ENCODE results near the gene ANO2.
"Not testable (repeated sequence)": the region's sequence is repeated elsewhere in the genome, so short reads cannot be mapped to it uniquely, and the experiment has no call there.

The ANO2 gene

DNA sequence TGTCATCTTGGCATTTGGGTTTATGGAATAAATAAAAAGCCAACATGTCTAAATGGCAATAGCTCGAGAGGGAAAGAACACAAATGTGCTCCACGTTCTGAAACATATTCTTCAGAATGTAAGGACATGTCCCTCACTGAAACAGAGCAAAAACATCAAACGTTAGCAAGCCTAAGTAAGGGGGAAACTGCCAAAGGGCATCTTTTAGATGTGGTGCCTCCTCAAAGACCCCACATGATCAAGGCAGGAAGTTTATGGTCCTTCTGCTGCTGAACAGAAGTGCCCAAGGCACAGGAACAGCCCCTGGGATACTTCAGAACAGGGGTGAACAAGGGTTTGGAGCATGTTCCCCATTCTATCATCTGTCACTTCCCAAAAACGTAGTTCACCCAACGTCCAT is 227.0 kb downstream of the ANO2 start:
- no peak for DNase-seq

DNA sequence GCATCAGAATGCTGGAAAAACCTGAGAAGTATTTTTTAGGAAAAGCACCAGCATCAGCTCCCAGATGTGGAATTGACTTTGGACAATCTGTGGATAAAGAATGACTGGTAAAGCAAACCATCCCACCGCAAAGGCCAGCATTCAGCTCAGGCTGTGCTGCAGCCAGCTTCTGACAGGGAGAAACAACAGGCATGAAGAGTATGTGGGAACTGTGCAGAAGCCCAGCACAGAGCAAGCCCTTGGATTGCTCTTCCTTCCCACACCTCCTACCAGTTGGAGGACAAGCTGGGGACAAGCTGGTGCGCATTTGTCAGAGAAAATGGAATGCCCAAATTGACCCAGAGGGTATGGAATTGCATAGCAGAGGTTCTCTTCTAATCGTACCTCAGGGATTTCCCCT is 228.1 kb downstream of the ANO2 start:
- DNase-seq, result no peak

DNA sequence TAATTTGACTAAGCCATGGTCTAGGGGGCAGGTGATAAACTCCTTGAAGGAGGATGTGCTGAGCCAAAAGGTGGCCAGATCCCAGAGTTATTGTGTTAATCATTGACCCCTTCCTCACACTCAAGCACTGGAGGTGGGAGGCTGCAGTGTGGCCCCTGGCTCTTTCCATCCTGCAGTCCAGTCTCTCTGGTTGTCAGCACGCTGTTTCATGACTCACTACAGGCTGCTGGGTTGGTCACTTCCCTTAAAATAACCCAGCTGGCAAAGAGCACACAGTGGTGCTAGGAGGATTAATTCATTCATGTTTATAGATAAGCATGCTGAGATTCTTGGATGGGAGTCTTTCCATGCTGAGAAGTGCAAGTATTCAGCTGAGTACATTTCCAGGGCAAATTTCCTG is 228.9 kb downstream of the ANO2 start:
- no peak for DNase-seq

DNA sequence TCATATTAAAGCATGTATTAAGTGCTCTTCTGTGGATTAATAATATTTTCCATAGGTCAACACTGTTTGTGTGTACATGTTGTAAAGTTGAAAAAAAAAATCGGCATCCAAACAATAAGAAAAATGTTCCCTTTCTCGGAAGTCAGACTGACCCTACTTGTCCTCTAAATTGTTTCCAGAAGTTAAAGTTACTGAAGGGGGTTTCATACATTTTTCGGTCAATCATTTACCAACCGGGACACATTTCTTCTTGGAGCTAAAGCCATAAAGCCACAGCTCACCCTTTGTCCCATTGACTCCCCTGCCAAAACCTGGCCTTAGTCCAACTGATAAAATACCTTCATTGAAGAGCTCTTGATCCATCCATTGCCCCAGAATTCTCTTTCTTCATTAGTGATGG is 230.0 kb downstream of the ANO2 start:
- DNase-seq, result no peak

DNA sequence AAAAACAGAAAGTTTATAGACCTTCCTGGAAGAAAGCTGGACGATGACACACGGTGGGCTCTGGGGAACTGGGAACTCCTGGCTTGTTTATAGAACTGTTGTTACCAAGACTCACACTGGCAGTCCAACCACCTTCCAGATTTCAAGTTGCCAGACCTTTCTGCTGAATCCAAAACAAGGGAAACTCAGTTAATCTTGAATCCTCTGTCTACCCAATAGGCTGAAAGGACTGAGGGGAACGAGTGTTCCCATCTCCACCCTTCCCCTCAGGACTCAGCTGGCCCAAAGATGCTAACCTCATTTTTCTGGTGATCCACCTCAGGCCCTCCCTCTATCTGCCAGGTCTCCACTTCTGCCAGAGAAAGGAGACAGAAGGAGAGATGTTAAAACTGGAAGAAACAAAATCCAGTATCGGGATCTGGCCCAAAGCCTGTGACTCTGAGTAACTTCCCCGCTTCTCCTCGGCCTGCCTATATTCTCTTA is 231.4 kb downstream of the ANO2 start:
- DNase-seq, result no peak

DNA sequence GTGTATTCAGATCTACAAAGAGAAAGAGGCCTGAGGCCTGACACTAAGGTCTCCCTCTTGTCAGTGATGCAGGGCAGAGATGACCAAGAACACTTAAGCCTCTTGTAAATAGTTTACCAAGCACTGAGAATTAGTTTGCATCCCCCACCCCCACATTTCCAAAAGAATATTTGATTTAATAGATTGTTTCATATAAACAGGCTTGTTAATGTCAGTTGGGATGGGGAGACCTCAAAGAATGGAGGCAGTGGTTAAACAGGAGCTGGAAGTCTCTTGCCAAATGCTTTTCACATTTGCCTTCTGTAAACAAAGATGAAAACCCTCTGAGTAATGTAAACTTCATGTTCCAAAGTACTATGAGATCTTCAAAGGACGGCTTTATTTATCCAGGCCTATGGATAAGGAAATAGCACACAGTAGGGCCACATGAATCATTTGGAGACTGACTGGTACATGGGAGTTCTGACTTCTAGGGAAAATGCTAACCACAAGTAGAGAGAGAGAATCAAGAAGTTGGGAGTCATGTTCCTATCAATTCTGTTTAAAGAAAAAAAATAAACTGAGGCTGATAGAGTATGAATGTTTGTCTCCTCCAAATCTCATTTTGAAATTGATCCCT is 234.7 kb downstream of the ANO2 start:
- no peak for DNase-seq

DNA sequence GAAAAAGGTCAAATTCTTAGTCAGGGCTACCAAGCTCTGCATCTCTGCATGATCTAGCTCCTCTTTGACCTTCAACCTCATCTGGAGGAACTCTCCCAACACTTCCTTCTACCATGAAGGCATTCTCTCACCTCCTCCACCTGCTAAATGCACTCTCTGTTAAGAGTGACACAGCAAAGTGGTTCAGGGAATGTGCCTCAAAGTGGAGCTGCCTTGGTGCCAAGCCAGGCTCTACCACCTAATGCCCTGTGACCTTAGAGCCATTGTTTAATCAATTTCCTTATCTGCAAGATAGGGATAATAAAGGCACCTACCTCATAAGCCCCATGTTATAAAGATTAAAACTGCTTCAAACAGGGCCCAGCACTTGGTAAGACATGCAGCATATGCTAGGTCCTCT is 236.7 kb downstream of the ANO2 start:
- no peak for DNase-seq

DNA sequence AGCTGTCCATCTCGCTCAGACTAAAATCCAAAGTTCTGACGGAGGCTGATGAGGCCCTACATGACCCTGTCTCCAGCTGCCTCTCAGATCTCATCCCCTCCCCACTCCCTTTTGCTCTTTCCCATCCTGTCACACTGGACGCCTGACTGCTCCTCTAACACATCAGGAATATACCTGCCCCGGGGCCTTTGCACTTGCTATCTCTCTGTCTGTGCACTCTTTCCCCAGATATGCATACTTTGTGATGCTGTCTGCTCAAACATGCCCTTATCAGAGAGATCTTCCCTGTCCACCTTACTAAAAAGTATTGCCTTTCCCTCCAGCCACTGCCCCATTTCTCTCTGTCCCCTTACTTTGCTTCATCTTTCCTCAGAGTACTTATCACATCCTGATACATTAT is 238.8 kb downstream of the ANO2 start:
- DNase-seq, result no peak

DNA sequence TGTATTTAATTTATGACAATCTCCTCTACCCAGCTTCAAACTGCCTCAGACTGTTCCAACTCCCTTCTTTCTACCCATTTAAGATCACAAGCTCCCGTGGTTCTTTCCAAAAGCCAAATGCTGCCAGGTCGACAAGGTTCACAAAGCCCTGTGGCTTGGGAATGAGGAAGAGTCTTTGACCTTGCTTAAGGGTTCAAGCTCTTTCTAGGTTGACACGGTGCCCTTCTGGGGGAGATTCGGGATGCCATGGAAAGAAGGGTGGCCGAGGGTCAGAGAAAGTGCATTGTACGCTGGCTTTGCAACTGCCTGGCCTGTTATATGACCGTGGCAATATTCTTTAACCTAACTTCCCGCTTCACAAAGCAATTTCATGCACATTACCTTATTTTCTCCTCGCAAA is 239.3 kb downstream of the ANO2 start:
- DNase-seq, result no peak

DNA sequence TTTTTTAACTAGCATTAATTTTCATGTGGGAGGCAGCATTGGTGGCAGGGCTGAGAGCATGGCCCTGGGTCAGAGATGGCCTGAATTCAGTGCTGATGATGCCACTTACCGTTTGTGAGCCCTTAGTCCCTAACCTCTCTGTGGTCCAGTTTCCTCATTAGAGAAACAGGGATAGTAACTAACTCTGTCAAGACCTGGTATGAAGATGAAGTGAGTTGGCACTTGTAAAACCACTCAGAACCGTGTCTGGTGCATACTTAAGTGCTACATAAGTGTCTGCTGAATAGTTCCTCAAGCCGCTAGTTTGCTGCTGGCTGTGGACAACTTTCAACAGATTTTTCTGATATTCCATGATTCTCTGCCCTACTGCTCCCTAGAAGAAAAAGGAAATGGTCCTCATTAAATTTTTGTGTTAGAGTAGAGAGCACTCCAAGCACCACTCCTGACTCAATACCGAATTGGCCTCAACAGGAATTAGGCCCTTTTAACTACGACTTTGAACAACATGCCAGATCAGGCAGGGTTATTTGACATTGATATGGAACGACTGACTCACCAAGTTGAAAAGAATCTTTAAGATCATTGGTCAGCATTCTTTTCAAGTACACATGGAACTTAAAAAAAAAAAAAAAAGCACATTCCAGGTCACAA is 250.2 kb downstream of the ANO2 start:
- DNase-seq, result no peak

DNA sequence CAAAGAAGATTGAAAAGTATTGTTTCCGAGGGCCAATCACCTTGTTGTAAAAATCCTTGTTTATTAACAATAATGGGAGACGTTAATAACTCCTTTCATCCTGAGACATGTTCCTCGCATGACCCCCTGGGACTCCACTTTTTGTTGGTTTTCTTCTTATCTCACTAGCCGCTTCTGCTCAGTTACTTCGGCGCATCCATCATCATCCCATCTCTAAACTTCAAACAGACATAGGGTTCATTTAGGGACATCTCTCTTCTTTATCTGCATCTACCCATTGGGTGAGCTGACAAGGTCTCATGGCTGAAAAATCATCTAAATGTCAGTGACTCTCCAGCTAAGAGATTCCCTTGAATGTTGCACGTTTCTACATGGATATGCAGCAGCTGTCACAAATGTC is 252.2 kb downstream of the ANO2 start:
- DNase-seq, result no peak

DNA sequence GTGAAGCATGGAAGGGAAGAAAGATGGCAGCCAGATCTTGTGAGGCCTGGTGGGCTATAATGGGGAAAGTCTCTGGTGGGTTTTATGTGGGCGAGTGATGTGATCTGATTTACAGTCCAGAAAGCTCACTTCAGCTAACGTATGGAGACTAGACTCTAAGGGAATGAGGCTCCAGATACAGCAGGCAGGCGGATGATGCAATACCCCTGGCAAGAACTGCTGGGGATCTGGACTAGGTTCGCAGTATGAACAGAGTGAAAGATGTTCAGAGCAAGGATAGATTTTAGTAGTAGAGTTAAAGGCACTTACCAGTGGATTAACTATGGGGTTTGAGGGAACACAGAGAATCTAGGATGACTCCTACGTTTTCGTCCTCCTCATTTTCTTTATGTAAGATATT is 253.1 kb downstream of the ANO2 start:
- no peak for DNase-seq

DNA sequence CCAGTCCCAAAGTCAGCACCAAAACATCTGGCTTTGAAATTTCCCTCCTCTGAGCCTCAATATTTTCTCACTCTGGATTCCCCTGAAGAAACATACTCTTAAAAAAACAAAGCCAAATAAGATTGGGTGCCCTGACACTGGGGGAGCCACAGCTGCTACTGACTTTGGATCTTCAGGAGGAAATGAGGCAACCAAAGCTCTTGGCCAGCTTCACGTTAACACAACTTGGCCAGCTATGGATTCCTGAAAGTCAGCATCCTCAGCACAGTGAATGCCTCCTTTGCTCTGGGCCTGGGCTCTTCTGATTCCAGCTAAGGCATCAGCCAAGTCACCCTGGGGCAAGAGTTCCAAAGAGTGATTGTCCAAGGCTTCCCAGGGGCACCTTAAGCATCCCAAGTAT is 254.8 kb downstream of the ANO2 start:
- no peak for DNase-seq

DNA sequence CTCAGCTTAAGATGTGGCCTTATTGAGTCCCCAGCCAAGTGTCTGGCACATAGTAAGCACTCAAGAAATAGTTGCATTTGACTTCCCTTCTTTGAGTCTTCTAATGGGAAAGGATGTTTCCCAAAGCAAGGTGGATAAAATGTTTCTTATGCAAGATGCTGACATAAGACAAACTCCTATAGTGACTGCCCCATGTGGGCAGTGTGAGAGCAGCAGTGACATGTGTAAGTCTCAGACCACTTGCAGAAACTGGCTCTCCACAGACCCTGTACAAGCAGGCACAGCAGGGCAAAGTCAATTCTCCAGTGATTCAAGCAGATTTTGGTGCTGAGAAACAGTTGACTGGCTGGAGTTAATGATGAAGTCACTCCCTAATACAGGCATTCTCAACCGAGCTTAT is 255.3 kb downstream of the ANO2 start:
- no peak for DNase-seq

DNA sequence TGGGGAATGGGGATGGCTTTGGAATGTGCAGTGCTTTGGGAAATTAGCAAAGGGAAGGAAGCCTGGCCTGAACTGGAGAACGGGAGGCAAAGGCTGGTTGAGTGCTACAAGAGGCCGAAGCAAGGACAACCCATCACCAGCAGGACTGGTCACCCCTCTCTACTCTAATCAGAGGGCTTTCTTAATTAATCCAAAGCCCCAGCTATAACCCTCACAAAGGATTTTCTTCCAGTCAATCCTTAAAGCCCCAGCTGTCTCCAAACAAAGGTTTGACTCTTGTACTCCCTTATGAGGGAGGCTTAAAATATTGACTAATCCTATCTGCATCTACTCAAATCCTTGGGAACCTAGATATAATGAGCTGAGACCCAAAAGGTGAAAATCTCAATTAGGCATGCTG is 256.8 kb downstream of the ANO2 start:
- DNase-seq, result no peak

DNA sequence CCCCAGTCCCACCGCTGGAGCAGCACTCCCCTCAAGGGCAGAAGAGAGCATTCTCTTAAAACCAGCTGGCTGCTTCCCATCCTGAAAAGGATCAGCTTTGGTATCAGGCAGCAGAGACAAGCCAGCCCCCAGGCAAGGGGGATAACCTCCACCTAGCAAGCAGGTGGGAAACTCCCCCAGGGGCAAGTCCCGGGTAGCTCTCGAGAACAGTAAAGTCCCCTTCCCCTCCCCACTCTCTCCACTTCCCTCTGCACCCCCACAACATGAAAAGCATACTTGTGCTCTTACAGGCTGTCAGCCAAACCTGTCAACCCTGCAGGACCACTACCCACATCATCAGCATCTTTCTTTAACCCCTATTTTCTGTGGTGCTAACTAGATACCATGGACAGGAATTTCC is 259.1 kb downstream of the ANO2 start:
- no peak for DNase-seq

DNA sequence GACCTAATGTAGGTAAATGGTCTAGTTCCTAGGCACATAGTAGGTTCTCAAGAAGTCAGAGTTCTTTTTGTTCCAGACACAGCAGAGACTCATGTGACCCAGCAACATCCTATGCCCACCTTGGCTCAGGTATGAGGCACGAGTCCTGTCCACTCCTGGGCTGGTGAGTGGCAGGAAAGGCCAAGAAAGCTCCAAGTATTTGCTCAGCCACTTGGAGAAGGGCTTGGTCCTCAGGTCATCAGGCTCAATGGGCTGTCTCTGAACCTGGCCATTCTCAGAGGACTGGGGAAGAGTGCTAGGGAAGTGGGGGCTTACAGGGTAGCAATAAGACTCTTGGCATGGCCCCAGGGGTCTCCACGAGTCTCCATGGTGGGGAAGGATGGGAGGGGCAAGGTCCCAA is 260.1 kb downstream of the ANO2 start:
- no peak for DNase-seq

DNA sequence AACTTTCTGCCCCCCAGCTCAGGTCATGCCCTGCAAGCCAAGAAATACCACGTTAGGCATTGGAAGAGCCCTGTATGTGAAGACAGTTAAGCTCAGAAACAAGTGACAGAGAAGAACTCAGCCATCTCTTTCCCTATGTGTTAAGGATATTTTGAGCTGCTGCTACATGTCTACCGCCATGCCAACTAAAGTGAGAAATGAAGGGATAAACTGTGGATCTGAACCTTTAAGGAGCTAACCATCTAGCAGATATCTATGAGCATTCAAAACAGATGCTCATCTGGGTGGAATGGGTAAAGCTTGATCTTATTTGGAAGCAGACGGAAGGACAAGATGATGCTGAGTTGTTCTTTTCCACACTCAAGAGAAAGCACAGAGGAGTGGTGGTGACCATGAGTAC is 262.5 kb downstream of the ANO2 start:
- DNase-seq, result no peak

DNA sequence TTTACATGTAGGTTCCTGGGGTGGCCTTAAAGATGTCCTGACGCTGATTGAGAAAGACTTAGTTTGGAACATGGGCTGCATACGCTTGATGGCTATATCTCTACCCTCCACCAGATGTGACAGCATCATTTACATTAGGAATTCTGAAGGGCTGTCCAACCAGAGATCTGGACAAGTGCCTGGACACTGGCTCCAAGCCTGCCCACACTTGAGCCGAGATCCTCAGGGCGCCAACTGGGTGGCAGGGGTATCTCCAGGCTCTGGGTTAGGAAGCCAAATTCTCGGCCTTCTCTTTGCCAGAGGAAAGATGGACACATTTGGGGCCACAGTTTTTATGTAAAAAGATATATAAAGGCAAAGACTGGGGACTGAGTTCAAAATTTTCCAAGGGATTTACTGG is 266.9 kb downstream of the ANO2 start:
- DNase-seq, result no peak

DNA sequence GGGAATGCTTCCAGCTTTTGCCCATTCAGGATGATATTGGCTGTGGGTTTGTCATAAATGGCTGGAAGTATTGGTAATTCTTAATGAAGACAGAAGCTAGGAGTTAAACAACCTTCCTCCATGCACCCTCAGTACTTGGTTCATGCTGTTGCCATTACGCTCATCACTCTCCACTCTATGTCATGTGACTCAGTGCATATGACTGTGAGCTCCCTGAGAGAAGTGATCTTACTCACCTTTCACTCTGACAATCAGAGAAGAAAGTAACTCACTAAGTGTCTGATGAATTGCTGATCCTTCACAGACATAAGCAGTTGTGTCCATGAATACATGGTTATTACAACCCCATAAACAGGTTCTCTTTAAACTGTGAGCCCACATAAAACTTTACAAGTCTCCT is 275.4 kb downstream of the ANO2 start:
- not testable (repeated sequence) for DNase-seq

DNA sequence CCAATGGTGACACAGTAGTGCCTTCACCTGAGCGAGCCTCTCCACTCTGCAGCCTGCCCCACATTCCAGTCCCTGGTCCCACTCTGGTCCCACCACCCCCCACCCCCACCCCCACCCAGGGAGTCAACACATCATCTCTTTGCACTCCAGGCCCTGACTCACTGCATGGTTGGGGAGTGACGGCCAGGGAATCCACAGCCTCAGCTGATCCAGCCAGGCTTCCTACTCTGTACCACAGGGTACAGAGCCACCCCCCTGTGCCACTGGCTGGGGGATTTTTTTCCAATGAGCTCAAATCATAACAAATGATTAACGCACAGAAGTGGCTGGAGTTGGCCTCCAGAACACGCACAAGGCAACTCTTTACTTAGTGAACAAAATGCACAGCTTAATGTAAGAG is 279.4 kb downstream of the ANO2 start:
- DNase-seq, result no peak

DNA sequence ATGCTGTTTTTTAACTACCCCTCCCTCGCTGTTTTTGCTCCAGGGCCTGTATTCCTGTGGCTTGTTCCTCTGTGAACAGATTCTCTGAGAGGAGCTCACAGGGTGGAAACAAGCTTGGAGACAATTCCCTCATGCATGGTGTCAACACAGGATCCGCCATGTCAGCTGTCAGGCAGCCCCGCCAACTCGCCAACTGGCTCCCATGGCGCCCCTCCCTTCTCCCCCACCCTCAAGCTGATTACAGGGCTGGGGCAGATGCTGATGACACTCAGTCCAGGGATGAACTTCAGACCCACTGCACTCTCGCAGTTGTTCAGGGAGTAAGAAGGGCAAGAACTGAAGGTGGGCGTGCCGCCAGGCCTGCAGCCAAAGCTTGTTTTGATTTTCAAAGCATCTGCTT is 283.2 kb downstream of the ANO2 start:
- DNase-seq, result no peak

DNA sequence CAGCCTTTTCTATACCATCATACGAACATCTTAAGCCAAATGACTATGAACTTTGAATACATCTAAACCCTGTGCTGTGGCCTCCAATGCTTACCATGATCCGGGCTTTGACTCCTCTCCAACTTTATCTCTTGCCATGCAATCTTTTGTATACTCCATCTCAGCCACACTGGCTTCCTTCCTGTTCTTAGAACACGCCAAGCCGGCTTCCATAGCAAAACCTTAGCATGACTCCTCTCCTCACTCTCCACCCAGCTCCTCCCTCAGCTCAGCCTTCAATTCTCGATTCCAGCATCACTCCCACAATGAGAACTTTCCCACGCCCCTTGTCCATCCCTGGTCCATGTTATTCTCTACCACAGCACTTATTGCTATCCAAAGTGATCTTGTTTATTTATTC is 284.8 kb downstream of the ANO2 start:
- no peak for DNase-seq

DNA sequence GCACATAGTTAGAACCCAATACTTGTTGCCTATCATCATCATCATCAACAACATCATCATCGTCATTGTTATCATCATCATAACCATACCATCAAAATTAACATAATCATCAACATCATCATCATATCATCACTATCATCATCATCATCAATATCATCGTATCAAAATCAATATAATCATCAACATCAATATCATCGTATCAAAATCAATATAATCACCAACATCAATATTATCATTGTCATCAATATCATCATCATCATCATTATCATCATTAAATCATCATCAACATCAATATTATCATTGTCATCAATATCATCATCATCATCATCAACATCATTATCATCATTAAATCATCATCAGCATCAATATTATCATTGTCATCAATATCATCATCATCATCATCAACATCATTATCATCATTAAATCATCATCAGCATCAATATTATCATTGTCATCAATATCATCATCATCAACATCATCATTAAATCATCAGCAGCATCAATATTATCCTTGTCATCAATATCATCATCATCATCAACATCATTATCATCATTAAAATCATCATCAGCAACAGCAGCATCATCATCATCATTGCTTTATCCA is 286.6 kb downstream of the ANO2 start:
- not testable (repeated sequence) for DNase-seq

DNA sequence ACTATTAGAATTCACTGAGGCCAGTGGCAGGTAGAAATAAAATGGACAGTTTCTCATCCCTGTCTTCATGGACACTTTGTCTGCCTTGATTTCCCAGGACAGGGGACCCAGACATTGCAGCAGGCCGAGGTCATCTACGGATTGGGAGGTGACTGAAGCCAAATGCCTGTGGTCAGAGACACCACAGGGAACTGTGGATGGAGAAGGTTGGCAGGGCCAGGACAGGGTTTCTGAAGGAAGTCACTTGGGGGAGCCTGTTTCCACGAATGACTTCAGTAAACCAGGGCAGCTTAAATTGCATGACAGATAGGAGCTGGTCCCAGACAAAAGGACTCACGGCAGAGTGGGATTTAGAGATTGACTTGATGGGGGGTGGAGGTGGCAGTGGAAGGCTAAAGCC is 288.2 kb downstream of the ANO2 start:
- DNase-seq, result no peak
